ENCODE data around the gene ZSCAN23.

GRCh38 chr6:28474441-28475219 lies 31.3 kb upstream of the ZSCAN23 start:
- no peak for TF ChIP-seq POLR2A (IDR thresholded peaks at IDR 0.05; ENCODE audit: low read depth, low read length)
- TF ChIP-seq POLR2AphosphoS5 (IDR thresholded peaks at IDR 0.05; ENCODE audit: low read depth, low read length) = no peak
